Loucy (cell line): ENCODE measurements around the gene CENPP.

Experiments used
- H2AFZ ChIP-seq: fragments of 200-600 bp; sonication (generic); 2 replicates; pipeline ENCODE4 v1.6.0; 2016; ENCODE audit warnings: antibody characterized with exemption, mild to moderate bottlenecking, low read length, moderate library complexity
- H3F3A ChIP-seq: fragments of 200-600 bp; 2 replicates; pipeline ENCODE4 v1.6.0; 2016; ENCODE audit warnings: antibody characterized with exemption, low read depth, mild to moderate bottlenecking
- H3K27me3 ChIP-seq: fragments of 200-600 bp; sonication (generic); 2 replicates; pipeline ENCODE4 v1.6.1; 2014; ENCODE audit warnings: low read length, mild to moderate bottlenecking; ENCODE audit not compliant: insufficient read depth, poor library complexity, severe bottlenecking
- H3K36me3 ChIP-seq: fragments of 200-600 bp; sonication (generic); 2 replicates; pipeline ENCODE4 v1.6.1; 2016; ENCODE audit warnings: low read length; ENCODE audit not compliant: insufficient read depth
- H3K4me1 ChIP-seq: fragments of 200-600 bp; sonication (generic); 2 replicates; pipeline ENCODE4 v1.5.1; 2014; ENCODE audit warnings: low read length, mild to moderate bottlenecking; ENCODE audit not compliant: insufficient read depth, poor library complexity, severe bottlenecking
- H3K4me2 ChIP-seq: fragments of 200-600 bp; sonication (generic); 2 replicates; pipeline ENCODE4 v1.6.0; 2014; ENCODE audit warnings: antibody characterized with exemption, low read length, low read depth, mild to moderate bottlenecking; ENCODE audit not compliant: poor library complexity, severe bottlenecking
- H3K4me3 ChIP-seq: fragments of 200-600 bp; sonication (generic); 2 replicates; pipeline ENCODE4 v1.5.1; 2014; ENCODE audit warnings: low read length, mild to moderate bottlenecking, mixed read lengths; ENCODE audit not compliant: poor library complexity, severe bottlenecking
- H3K79me2 ChIP-seq: fragments of 200-600 bp; sonication (generic); 2 replicates; pipeline ENCODE4 v1.6.1; 2014; ENCODE audit warnings: low read length; ENCODE audit not compliant: insufficient read depth
- H3K9ac ChIP-seq: fragments of 200-600 bp; sonication (generic); 2 replicates; pipeline ENCODE4 v1.6.0; 2014; ENCODE audit warnings: mild to moderate bottlenecking, low read depth, low read length, moderate library complexity; ENCODE audit not compliant: poor library complexity, severe bottlenecking
- H3K9me2 ChIP-seq: fragments of 200-600 bp; sonication (generic); replicated peaks from 2 replicates; pipeline ENCODE4 v1.6.1; 2016; ENCODE audit warnings: low read depth, low read length, mixed read lengths
- H3K9me3 ChIP-seq: fragments of 200-600 bp; sonication (generic); 2 replicates; pipeline ENCODE4 v1.6.1; 2014; ENCODE audit warnings: mild to moderate bottlenecking, antibody characterized with exemption, low read length, low read depth; ENCODE audit not compliant: insufficient read depth
- H4K20me1 ChIP-seq: fragments of 200-600 bp; sonication (generic); 2 replicates; pipeline ENCODE4 v1.6.0; 2014; ENCODE audit warnings: antibody characterized with exemption, low read length, mild to moderate bottlenecking; ENCODE audit not compliant: insufficient read depth, poor library complexity, severe bottlenecking
- CTCF ChIP-seq: fragments of 200-600 bp; sonication (generic); conservative IDR thresholded peaks from 2 replicates; pipeline ENCODE4 v1.5.1; 2014; ENCODE audit warnings: mild to moderate bottlenecking, antibody characterized with exemption, low read length
- EZH2phosphoT487 ChIP-seq: fragments of 200-600 bp; IDR thresholded peaks from 2 replicates; pipeline ENCODE4 v1.6.1; 2018; ENCODE audit warnings: antibody characterized with exemption, mild to moderate bottlenecking, moderate library complexity, borderline replicate concordance

CENPP gene

GRCh38 chr9:92279302-92279701 is 46.5 kb upstream of the CENPP start:
- Histone ChIP-seq H2AFZ (no peak overlapping the region), H3K4me1 (peaks cover 11% of the 10 kb centered on the region), H3K4me3 (no peak overlapping the region), H3K4me2 (no peak overlapping the region), H3K9ac (no peak overlapping the region), H3K36me3 (peaks cover 96% of the 10 kb centered on the region), H3K79me2 (peaks cover 27% of the 10 kb centered on the region), H4K20me1 (peaks cover 34% of the 10 kb centered on the region), H3K9me2 (no peaks in the 10 kb centered on the region), H3K27me3 (no peaks in the 10 kb centered on the region), H3K9me3 (no peaks in the 10 kb centered on the region), H3F3A (peaks cover 8% of the 10 kb centered on the region; the same call in 1 of the 2 replicates)
- TF ChIP-seq CTCF (no peak), EZH2phosphoT487 (no peak)

DNA sequence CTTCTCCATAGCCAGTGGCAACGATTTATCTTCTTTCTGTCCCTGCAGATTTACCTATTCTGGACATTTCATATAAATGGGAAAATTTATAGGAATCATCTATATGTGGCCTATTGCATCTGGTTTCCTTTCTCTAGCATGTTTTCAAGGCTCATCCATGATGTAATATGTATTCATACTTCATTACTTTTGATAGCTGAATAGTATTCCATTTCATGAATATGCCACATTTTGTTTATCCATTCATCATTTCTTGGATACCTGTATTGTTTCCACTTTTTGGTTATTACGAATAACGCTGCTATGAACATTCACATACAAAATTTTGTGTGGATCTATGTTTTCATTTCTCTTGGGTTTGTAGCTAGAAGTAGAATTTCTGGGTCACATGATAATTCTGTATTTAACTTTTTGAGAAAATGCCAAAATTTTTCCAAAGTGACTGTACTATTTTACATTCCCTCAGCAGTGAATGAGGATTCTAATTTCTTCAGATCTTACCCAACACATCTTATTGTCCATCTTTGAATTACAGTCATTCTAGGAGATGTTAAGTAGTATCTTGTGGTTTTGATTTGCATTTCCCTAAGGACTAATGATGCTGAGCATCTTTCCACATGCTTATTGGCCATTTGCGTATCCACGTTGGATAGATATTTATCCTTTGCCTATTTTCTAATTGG is 35.9 kb upstream of the CENPP start:
- Histone ChIP-seq H4K20me1 (peaks cover 60% of the 10 kb centered on the region), H3K4me1 (peaks cover 42% of the 10 kb centered on the region), H2AFZ (no peak overlapping the region), H3K4me3 (no peak overlapping the region), H3K79me2 (peaks cover 87% of the 10 kb centered on the region), H3K9me2 (no peaks in the 10 kb centered on the region), H3F3A (no peaks in the 10 kb centered on the region), H3K9me3 (no peaks in the 10 kb centered on the region), H3K27me3 (no peaks in the 10 kb centered on the region), H3K4me2 (peak overlapping the region; percentile 87), H3K9ac (no peak overlapping the region), H3K36me3 (peaks cover 39% of the 10 kb centered on the region)
- TF ChIP-seq CTCF (no peak), EZH2phosphoT487 (no peak)

DNA sequence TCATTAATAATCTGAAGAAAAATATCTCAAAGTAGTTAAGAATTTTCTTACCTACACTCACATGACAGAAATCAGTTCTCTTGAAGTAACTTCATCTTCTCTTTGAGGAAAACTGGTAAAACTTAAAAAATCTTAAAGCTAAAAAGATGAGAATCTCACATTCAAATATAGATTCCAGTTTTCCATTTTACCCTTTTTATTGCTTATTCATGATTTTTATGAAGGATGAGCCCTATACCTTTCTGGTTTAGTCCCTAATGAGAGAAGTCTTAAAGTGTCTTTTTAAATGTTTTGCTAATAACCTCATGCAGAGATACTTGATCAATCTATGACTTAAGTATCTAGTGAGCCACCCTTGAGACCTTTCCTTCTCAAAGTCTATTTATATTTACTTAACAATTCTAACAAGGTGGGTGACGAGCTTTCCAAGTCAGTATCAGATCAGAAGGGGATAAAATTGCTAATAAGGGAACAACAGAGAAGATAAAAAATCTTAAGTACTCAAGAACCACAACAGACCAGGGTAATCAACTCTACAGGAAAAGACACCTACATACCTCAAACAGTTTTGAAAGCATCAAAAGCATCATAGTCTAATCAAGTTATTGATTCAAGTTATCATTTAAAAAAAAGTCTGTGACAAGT is 34.8 kb upstream of the CENPP start:
- H3K4me1 ChIP-seq = peaks cover 50% of the 10 kb centered on the region
- H4K20me1 ChIP-seq = peaks cover 56% of the 10 kb centered on the region
- peak overlapping the region; percentile 87 for H3K4me2 ChIP-seq
- TF ChIP-seq EZH2phosphoT487 (no peak), CTCF (no peak)
- H3K9me2 ChIP-seq = no peaks in the 10 kb centered on the region
- no peaks in the 10 kb centered on the region for H3K27me3 ChIP-seq
- H2AFZ ChIP-seq = no peak overlapping the region
- peaks cover 81% of the 10 kb centered on the region for H3K79me2 ChIP-seq
- H3K9ac ChIP-seq = peak overlapping the region; percentile 95
- H3K36me3 ChIP-seq = peaks cover 29% of the 10 kb centered on the region
- peak overlapping the region; percentile 94 for H3K4me3 ChIP-seq
- 0 out of 2 replicates have a peak, but pooled peaks cover 2% of the 10 kb centered on the region for H3F3A ChIP-seq
- H3K9me3 ChIP-seq = no peaks in the 10 kb centered on the region
